Tibial artery (tissue), 4 donors: ENCODE data around the gene TSEN15.

Experiments
- DNase-seq, 2 donors: peaks; one replicate each; pipeline ENCODE4 v3.0.0-alpha.2; 2019
- H3K27ac ChIP-seq, 2 donors: fragments of 200-600 bp; sonication (generic) in 1 of 2; 1 replicate in 1 of 2; 2 replicates in 1 of 2; pipeline ENCODE4 v1.5.1; 2018 to 2019; ENCODE audit warnings: mild to moderate bottlenecking in 1 of 2
- H3K27me3 ChIP-seq, 2 donors: fragments of 200-600 bp; sonication (generic) in 1 of 2; one replicate each; pipeline versions ENCODE4 v1.5.1 to v1.6.0; 2016 to 2019
- H3K36me3 ChIP-seq, 3 donors: fragments of 200-600 bp; sonication (generic) in 2 of 3; one replicate each; pipeline ENCODE4 v1.5.1; 2016 to 2019; ENCODE audit warnings: mild to moderate bottlenecking in 2 of 3
- H3K4me1 ChIP-seq, 4 donors: fragments of 200-600 bp; sonication (generic) in 2 of 4; 1 replicate in 3 of 4; 2 replicates in 1 of 4; pipeline ENCODE4 v1.5.1; 2016 to 2019
- H3K4me3 ChIP-seq, 2 donors: fragments of 200-600 bp; sonication (generic) in 1 of 2; 1 replicate in 1 of 2; 2 replicates in 1 of 2; pipeline ENCODE4 v1.5.1; 2018 to 2019; ENCODE audit warnings: mild to moderate bottlenecking in 2 of 2
- H3K9me3 ChIP-seq, 3 donors: fragments of 200-600 bp; sonication (generic) in 1 of 3; one replicate each; pipeline ENCODE4 v1.5.1; 2016 to 2019
- CTCF ChIP-seq, 2 experiments: fragments of 200-600 bp in 1 of 2; fragments of 450-650 bp in 1 of 2; IDR thresholded peaks; one replicate each; pipeline ENCODE4 v1.5.1; 2017 to 2019; ENCODE audit warnings: antibody characterized with exemption in 2 of 2, mild to moderate bottlenecking in 1 of 2, moderate library complexity in 1 of 2
- intact Hi-C: fragments of 100-400 bp; cut with DNase I; formaldehyde crosslinking; loops from one replicate; pipeline ENCODE4 v1.15.0; 2023; ENCODE audit warnings: low total_unique reads

The TSEN15 gene

GRCh38 chr1:184074383-184074782, 22.9 kb downstream of the TSEN15 start:
- no peaks in the 10 kb centered on the region for H3K27me3 ChIP-seq
- no peaks in the 10 kb centered on the region for H3K36me3 ChIP-seq
- H3K9me3 ChIP-seq = no peaks in the 10 kb centered on the region
- H3K27ac ChIP-seq = peak overlapping the region in 1 of 2 donors; percentile 47
- no peak overlapping the region for H3K4me3 ChIP-seq
- intact Hi-C loops = no loop called here
- no peak for TF ChIP-seq CTCF (IDR thresholded peaks at IDR 0.05)
- peaks cover 0 to 20% (median 2%) of the 10 kb centered on the region in 4 donors for H3K4me1 ChIP-seq
- no peak for DNase-seq

GRCh38 chr1:184075055-184076029, 23.8 kb downstream of the TSEN15 start:
- Histone ChIP-seq H3K36me3 (no peaks in the 10 kb centered on the region), H3K27ac (peak overlapping the region in 1 of 2 donors; percentile 47), H3K9me3 (no peaks in the 10 kb centered on the region), H3K4me3 (no peak overlapping the region), H3K27me3 (no peaks in the 10 kb centered on the region), H3K4me1 (peaks cover 0 to 20% (median 2%) of the 10 kb centered on the region in 4 donors)
- peak; percentile 72 to 82 for TF ChIP-seq CTCF (IDR thresholded peaks at IDR 0.05)
- intact Hi-C loops = loop anchor here (5.0 kb wide), 1 partner anchor 587 kb away; no protein-coding TSS in a partner anchor
- DNase-seq = no peak

- peaks cover 0 to 24% (median 2%) of the 10 kb centered on the region in 4 donors for H3K4me1 ChIP-seq
- no peak for TF ChIP-seq CTCF (IDR thresholded peaks at IDR 0.05)
- H3K27ac ChIP-seq = no peak overlapping the region
- H3K4me3 ChIP-seq = no peak overlapping the region
- intact Hi-C loops = loop anchor here (5.0 kb wide), 1 partner anchor 584 kb away; no protein-coding TSS in a partner anchor
- no peak for DNase-seq
- no peaks in the 10 kb centered on the region for H3K27me3 ChIP-seq
- H3K36me3 ChIP-seq = no peaks in the 10 kb centered on the region
- no peaks in the 10 kb centered on the region for H3K9me3 ChIP-seq
These were observed 27.2 kb downstream of the TSEN15 start for GRCh38 chr1:184078564-184079249.

- peaks cover 0 to 23% (median 2%) of the 10 kb centered on the region in 4 donors for H3K4me1 ChIP-seq
- intact Hi-C loops = loop anchor here (10.0 kb wide), 1 partner anchor 144 kb away; no protein-coding TSS in a partner anchor
- no peaks in the 10 kb centered on the region for H3K27me3 ChIP-seq
- H3K27ac ChIP-seq = no peak overlapping the region
- no peak for DNase-seq
- H3K9me3 ChIP-seq = no peaks in the 10 kb centered on the region
- no peak overlapping the region for H3K4me3 ChIP-seq
- no peaks in the 10 kb centered on the region for H3K36me3 ChIP-seq
- TF ChIP-seq CTCF (IDR thresholded peaks at IDR 0.05) = no peak
These were observed 28.8 kb downstream of the TSEN15 start for GRCh38 chr1:184080309-184080708.

- Histone ChIP-seq H3K36me3 (no peaks in the 10 kb centered on the region), H3K27me3 (no peaks in the 10 kb centered on the region), H3K4me1 (peaks cover 0 to 16% (median 2%) of the 10 kb centered on the region in 4 donors), H3K27ac (no peak overlapping the region), H3K9me3 (no peaks in the 10 kb centered on the region), H3K4me3 (no peak overlapping the region)
- intact Hi-C loops = loop anchor here (10.0 kb wide), 1 partner anchor 142 kb away; no protein-coding TSS in a partner anchor
- TF ChIP-seq CTCF (IDR thresholded peaks at IDR 0.05) = no peak
- no peak for DNase-seq
These were observed 31.2 kb downstream of the TSEN15 start for GRCh38 chr1:184082541-184083415.
